Activated naive CD4-positive, alpha-beta T cell treated with Interleukin-2 at 50 U/mL for 16 hours (primary cell): ENCODE data around the gene B3GNT7.
"Not testable (repeated sequence)": the region's sequence is repeated elsewhere in the genome, so short reads cannot be mapped to it uniquely, and the experiment has no call there.

Source experiments
- DNase-seq: peaks from one replicate; pipeline ENCODE4 v3.0.0-alpha.2; 2020

The B3GNT7 gene

DNA sequence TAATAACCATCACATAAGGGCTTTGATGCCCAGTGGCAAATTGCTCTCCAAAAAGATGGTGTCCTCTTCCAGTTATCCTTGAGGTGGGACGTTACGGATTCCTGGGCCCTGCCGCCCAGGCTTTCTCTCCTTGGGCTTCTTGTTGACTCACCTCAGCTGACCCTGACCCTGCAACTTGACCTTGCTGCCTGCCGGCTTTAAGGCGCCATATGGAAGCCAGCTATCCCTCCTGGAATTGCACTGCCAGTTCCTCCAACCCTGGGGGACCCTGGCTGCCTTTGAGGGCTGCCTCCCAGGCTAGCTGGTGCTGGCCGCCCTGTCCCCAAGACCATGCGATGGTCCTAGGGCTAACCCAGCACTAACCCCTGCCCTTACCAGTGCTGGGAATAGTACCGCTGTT, 28.3 kb upstream of the B3GNT7 start:
- DNase-seq, result no peak

DNA sequence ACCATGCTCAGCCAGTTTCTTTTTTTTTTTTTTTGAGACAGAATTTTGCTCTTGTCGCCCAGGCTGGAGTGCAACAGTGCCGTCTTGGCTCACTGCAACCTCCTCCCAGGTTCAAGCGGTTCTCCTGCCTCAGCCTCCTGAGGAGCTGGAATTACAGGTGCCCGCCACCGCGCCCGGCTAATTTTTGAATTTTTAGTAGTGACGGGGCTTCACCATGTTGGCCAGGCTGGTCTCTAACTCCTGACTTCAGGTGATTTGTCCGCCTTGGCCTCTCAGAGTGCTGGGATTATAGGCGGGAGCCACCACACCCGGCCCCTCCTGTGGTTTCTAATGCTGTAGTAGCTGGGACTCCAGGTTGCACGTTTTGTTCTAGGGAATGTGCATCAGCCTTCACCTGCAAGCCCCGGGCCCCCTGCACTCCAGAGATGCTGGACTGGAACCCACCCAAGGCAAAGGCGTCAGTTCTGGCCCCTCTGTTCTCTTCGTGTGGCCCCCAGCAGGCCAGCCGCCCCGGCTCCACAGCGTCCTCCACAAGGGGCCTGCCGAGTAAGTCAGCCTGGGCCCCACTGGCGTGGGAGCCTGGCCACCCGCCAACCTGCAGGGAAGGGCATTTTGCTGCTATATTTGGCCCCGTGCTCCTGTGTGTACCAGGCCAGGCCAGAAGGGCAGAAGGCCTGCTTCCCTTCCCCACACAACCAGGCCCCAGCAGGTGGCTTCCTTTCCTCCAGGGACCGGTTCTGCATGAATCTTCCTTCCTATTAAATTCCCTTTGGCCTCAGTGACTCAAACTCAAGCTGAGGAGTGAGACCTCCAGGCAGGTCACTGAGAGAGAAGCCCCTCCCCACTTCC, 25.7 kb upstream of the B3GNT7 start:
- DNase-seq, result no peak

DNA sequence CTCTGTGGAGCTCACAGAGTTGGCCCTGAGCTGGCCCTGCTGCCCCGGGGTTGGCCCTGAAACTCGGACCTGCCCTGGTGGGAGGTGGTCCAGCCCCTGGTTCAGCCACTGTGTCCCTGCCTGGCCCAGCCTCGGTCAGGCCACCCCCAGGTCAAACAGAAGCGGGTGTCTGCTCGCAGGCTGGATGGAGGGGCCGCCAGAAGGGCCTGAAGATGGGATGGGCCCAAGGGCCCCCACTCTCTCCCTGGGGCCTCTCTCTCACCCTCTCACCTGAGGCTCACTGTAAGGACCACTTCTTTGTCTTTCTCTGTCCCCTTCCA, 25.1 kb upstream of the B3GNT7 start:
- no peak for DNase-seq

DNA sequence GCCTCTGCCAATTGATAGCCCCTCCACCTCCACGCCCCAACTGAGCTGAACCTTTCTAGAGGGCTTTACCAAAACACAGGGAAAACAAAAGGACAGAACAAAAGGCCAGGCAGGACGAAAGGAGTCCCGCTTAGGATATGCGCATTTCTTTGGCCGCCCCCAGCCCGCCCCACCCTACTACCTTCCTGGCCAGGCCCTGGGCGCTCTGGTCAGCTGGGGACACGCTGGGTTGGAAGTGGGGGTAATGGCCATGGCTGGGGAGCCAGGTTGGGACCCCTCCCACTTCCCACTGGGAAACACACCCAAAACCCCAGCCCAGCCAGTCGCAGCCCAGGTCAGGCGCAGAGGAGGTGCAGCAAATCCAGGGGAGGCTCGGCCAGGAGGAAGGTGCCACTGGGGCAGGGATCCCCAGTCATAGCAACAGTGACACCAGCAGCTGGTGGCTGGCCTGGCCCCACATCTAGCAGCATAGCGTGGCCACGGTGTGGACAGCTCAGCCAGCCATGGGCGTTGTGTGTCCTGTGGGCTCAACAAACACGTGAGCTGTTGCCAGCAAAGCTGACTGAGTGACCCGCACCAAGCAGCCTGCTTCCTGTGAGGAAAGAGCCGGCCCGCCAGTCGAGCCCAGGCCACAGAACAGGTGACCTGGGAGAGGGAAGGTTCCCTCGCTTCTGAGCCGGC, 24.6 kb upstream of the B3GNT7 start:
- DNase-seq, result no peak

DNA sequence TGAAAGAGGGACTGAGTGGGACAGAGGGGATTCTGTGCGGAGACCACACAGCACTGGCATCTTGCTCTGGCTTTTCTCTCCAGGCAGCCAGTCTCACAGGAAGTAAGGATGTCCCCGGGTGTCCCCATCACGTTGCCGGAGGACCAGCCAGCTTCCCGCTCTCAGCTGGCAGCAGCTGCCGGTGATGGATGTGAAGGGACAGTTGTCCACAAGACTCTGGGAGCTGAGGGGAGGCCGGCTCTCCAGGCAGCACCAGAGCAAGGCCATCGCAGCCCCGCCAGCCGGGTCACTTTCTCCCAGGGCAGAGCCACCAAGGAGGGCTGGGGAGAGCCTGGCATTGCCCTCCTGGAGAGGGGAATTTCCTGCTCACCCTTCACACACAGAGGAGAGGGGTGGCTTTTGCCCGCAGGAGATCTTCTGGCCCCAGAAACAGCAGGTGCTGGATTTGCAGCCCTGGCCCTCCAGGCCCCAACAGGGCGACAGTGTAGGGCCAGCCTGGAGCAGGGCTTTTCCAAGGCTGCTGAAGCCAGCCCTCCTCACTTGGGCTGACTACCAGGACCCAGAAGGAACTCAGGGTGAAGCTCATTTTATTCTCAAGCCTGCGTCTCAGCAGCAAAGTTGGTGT, 24.0 kb upstream of the B3GNT7 start:
- no peak for DNase-seq

DNA sequence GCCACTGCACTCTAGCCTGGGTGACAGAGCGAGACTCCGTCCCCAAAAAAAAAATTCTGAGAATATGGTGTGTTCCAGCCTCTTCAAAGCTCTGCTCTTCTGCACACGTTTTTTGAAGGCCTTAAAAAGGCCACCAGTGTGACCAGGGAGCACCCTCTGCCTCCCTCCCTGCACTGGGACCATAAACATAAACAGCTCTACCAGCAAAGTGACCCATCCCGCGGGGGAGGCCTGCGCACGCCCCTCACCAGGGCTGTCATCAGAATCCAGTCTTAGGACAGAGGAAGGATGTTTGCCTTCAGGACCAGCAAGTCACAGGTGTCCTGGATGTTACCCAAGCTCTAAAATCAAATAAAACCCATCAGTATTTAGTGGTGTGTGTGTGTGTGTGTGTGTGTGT, 23.2 kb upstream of the B3GNT7 start:
- no peak for DNase-seq

DNA sequence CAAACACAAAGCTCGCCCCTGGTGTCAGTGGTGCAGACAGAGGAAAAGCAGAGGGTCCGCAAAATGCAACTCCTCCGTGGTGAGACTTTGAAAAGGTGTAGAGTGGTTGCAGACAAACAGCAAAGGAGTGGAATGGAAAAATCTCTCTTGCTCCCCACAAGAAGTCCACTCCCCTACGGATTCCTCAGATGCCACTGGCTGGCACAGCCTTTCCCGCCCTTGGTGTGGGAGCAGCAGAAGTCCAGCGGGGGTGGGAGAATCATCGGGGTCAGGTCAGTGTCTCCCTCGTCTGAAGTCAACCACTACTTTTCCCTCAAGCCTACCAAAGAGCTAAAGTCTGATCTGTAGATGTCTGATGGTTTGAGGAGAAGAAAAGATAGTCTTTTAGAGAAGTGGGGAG, 22.3 kb upstream of the B3GNT7 start:
- no peak for DNase-seq

DNA sequence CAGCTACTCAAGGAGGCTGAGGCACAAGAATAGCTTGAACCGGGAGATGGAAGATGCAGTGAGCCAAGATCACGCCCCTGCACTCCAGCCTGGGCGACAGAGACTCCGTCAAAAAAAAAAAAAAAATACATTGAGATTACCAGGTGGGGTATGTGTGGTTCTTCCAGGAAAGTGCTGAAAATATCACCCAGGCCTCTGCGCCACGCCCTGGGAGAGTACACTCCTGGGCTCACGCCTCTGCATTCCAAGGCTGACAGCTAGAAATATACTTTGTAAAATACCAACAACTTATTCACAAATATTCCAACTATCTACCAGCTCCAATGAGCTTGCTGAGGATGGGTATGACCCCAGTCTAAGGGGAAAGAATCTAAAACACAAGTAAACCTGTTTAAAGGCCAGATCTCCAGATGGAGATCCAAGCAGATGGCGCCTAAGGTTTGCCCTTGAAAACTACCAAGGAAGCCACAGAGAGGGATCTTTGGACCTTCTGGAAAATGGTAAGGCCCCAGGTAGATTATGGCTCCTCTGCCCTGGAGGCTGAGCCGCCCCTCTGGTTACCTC, 21.6 kb upstream of the B3GNT7 start:
- no peak for DNase-seq

DNA sequence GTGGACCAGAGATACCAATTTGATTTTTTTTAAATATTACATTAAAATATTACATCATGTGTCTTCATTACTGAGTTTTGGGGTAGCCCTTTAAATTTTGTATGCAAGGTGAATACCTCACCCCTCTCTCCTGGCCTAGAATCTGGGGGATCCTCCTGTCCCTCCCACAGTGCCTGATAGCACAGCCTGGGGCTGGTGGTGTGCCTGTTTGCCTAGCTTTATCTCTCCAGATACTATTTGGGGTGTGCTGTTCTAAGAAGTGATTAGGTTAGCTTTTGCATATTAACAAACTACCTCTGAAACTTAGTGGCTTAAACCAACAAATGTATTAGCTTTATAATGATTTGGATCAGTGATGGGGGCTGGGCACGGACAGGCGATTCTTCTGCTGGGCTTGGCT, 20.7 kb upstream of the B3GNT7 start:
- DNase-seq, result no peak

DNA sequence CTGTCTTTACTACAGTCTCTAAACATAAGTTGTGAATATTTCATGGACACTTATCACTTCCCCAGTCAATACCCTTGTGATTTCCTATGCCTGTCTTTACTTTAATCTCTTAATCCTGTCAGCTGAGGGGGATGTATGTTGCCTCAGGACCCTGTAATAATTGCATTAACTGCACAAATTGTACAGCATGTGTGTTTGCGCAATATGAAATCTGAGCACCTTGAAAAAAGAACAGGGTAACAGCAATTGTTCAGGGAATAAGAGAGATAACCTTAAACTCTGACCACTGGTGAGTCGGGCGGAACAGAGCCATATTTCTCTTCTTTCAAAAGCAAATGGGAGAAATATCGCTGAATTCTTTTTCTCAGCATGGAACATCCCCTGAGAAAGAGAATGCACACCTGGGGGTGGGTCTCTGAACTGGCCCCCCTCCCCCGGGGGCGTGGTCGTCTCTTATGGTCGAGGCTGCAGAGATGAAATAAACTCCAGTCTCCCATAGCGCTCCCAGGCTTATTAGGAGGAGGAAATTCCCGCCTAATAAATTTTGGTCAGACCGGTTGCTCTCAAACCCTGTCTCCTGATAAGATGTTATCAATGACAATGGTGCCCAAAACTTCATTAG, 19.4 kb upstream of the B3GNT7 start:
- not testable (repeated sequence) for DNase-seq

DNA sequence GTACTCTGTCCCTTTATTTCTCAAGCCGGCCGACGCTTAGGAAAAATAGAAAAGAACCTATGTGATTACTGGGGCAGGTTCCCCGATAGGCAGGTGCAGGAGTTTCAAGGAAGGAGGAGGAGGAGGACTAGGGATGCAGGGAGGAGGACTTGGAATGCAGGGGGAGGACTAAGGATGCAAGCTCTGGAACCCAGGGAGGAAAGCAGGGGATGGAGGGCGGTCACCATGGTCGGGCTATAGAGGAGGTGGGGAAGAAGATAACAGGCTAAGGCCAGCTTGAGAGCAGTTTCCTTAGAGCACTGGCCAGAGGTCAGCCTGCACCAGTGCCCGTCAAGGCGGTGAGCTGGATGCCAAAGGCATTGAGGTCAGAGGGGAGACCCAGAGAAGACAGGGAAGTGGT, 18.7 kb upstream of the B3GNT7 start:
- no peak for DNase-seq

DNA sequence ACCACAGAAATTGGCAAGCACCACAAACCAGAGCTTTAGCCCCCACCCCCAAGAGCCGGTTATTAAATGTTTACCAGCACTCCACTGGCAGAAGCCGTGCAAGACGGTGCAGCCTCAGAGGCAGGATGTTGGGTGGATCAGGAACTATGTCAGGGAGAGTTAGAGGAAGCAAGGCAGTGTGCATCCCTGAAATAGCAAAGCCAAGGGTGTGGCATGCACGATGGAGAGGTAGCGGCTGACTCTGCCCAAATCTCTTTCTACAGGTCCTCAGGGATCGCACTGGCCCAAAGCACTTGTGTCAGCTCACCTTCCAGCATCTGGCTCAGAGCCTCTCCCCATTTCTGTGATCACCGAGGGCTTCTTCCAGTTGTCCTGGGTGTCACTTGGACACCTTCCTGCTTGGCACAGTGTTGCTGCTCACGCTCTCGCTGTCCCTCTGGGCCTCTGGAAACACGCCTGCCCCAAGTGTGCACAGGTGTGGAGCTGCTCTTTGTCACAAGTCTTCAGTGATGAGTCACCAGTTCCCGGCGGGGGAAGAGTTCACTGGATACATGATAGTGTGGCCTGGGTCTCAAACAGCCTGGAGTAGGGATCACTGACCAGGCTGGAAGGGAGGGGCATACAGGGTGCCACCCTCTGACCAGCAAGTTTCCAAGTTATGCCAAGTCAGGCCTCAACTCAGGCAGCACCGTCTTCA, 17.3 kb upstream of the B3GNT7 start:
- no peak for DNase-seq

- DNase-seq, result no peak
These were observed 16.0 kb upstream of the B3GNT7 start for GRCh38 chr2:231379266-231380215.

DNA sequence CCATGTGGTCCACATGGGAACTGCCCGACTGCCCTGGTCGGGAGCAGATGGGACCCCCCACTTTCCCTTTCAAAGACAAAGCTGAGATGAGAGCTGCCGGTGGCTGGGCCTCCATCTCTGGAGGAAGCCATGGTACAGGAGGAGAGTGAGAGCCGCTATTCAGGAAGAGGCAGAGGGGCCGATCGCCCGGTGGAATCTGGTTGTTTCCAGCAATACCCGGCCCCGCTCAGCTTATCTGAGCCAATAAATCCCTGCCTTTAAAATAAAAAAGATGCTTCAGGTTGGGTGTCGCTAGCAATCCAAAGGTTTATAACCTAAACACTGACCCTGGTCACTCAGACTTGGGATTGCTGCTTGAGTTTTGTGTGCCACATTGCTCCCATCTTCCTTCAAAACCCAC, 15.2 kb upstream of the B3GNT7 start:
- DNase-seq, result no peak

GRCh38 chr2:231380991-231381847, 14.3 kb upstream of the B3GNT7 start:
- DNase-seq, result no peak

- DNase-seq, result no peak
These were observed 13.4 kb upstream of the B3GNT7 start for GRCh38 chr2:231382116-231382515.

- DNase-seq, result no peak
These were observed 11.9 kb upstream of the B3GNT7 start for GRCh38 chr2:231383416-231384108.

- no peak for DNase-seq
These were observed 11.4 kb upstream of the B3GNT7 start for GRCh38 chr2:231384109-231384435.

- DNase-seq, result no peak
These were observed 10.5 kb upstream of the B3GNT7 start for GRCh38 chr2:231384970-231385369.

DNA sequence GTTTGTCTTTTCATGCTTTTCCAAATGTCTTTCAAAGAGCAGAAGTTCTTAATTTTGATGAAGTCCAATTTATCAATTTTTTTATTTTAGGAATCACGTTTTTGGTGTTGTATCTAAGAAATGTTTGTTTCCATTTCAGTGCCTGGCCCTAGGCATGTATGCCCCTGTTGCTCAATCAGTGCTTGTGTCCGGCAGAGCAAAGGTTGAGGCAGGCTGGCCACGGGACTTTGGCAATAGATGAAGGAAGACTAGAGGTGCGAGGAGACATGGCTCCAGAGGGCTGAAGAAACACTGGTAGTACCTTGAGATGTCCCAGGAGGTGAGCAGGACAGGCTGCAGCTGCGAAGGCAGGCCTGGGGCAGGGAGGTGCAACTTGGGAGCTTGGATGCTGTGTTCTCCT, 10.1 kb upstream of the B3GNT7 start:
- DNase-seq, result no peak
